H1 (cell line): ENCODE measurements around the gene SYNPO2L. TPM values are rescaled to one million over a fixed set of nuclear protein-coding genes. Genes with fewer than 3 reads are reported as not detected.

ENCODE experiments used
- BACH1 ChIP-seq: IDR thresholded peaks from 2 replicates; pipeline ENCODE4 v1.6.1; 2012; ENCODE audit warnings: low read length, improper control_type of control experiment
- CBX8 ChIP-seq: fragments of 300-800, 300-1000 bp; sonication (generic); IDR thresholded peaks from 2 replicates; pipeline ENCODE4 v1.7.1; 2016; ENCODE audit warnings: low read depth, low read length, borderline replicate concordance
- CHD7 ChIP-seq: fragments of 300-600 bp; sonication (generic); IDR thresholded peaks from 2 replicates; pipeline ENCODE4 v1.7.1; 2012; ENCODE audit warnings: low read length, moderate library complexity, mild to moderate bottlenecking, inconsistent platforms; ENCODE audit not compliant: insufficient replicate concordance
- GTF2F1 ChIP-seq: IDR thresholded peaks from 2 replicates; pipeline ENCODE4 v1.6.1; 2012; ENCODE audit warnings: low read depth, low read length, improper control_type of control experiment, borderline replicate concordance
- JUN ChIP-seq: IDR thresholded peaks from 2 replicates; pipeline ENCODE4 v1.6.1; 2011; ENCODE audit warnings: low read depth, mild to moderate bottlenecking, improper control_type of control experiment, low read length
- JUND ChIP-seq: IDR thresholded peaks from 2 replicates; pipeline ENCODE4 v1.6.1; 2011; ENCODE audit warnings: mild to moderate bottlenecking, improper control_type of control experiment, low read length
- RXRA ChIP-seq: IDR thresholded peaks from 2 replicates; pipeline ENCODE4 v1.6.1; 2011; ENCODE audit warnings: low read depth, mild to moderate bottlenecking, low read length, moderate library complexity; ENCODE audit not compliant: insufficient read depth
- SIN3A ChIP-seq, 2 experiments: IDR thresholded peaks in 1 of 2; conservative IDR thresholded peaks in 1 of 2; 2 replicates each; pipeline ENCODE4 v1.6.1; 2011 to 2012; ENCODE audit warnings: low read length in 2 of 2, improper control_type of control experiment in 1 of 2, low read depth in 1 of 2, mild to moderate bottlenecking in 1 of 2
- USF2 ChIP-seq: IDR thresholded peaks from 2 replicates; pipeline ENCODE4 v1.6.1; 2011; ENCODE audit warnings: low read length, improper control_type of control experiment
- polyA plus RNA-seq, 7 experiments: library from polyadenylated mRNA; depleted of rRNA in 3 of 7; stranded (reverse) in 5 of 7; unstranded in 2 of 7; fragments of >200 nt in 5 of 7; fragments of 200-250 nt in 2 of 7; gene quantifications; 1 replicate in 5 of 7; 2 replicates in 1 of 7; 4 replicates in 1 of 7; pipeline versions ENCODE4 v1.2.1 to v1.2.3, GENCODE V29; 2011 to 2013; ENCODE audit warnings: missing spikeins in 2 of 7, mixed read lengths in 2 of 7
- total RNA-seq: library from RNA; stranded (reverse); fragmentation: NEBNext Ultra II Directional; extraction: Animal tissue kit (Norgen Biotek cat#: 25700); gene quantifications from 2 replicates; pipeline ENCODE4 v1.2.1, GENCODE V29; 2021

The SYNPO2L gene
- total and polyA plus RNA-seq, 2 of the 8 experiments (the other 6 are each of a cell fraction or from before 2014, with no cell fraction given), result 0.05 to 0.19 TPM

GRCh38 chr10:73653195-73653594, 2.6 kb downstream of the SYNPO2L start (continued):
- TF ChIP-seq CHD7 (no peak), JUN (no peak), BACH1 (no peak), USF2 (no peak), SIN3A (conservative IDR thresholded peaks at IDR 0.05 in 1 of 2, IDR thresholded peaks at IDR 0.05 in 1 of 2; ENCODE audit: low read depth in 1 of 2, low read length in 2 of 2) (no peak), GTF2F1 (no peak), RXRA (no peak), JUND (no peak), CBX8 (no peak)
